Glomerular endothelial cell (primary cell): ENCODE results near the gene WARS2. TPM values are rescaled to one million over a fixed set of nuclear protein-coding genes. Genes with fewer than 3 reads are reported as not detected.
"Not testable (repeated sequence)": the region's sequence is repeated elsewhere in the genome, so short reads cannot be mapped to it uniquely, and the experiment has no call there.

Experiments used
- DNase-seq: peaks from one replicate; pipeline ENCODE4 v3.0.0-alpha.2; 2011; ENCODE audit warnings: low read depth, low spot score; ENCODE audit errors: extremely low read depth
- total RNA-seq: library from RNA; depleted of rRNA; stranded (reverse); fragments of >200 nt; gene quantifications from 2 replicates; pipeline ENCODE4 v1.2.3, GENCODE V29; 2015

The WARS2 gene
- total RNA-seq, 1 donor from 2014 or later: 13.6 TPM

DNA sequence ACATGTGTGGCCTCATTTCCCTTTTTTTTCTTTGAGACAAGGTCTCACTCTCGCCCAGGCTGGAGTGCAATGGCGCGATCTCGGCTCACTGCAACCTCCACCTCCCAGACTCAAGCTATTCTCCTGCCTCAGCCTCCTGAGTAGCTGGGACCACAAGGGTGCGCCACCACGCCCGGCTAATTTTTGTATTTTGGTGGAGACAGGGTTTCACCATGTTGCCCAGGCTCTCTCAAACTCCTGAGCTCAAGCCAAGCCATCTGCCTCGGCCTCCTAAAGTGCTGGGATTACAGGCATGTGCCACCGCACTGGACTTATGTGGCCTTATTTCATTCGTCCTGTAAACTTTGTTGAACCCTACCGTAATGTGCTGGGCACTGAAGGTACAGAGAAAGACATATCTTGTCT lies 569 bp upstream of the WARS2 start:
- no peak for DNase-seq

- DNase-seq: no peak
Observed at GRCh38 chr1:119139857-119140176, 636 bp downstream of the WARS2 start.

DNA sequence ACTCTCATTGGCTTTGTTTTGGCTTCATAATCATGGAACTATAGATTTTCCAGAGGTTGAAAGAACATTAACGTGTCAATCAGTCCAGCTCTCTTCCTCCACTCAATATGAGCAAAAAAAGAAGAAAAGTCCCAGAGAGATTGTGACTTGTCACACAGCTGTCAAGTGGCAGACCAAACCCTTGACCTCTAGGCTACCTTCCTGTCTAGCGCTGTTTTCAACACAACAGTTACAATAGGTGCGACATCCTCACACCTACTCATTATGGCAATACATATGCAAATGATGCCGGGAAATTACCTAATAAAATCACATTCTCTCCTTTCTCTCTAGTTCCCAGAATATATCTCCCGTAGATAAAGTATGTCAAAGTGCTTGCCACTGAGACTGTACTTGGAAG lies 1.1 kb downstream of the WARS2 start:
- no peak for DNase-seq

DNA sequence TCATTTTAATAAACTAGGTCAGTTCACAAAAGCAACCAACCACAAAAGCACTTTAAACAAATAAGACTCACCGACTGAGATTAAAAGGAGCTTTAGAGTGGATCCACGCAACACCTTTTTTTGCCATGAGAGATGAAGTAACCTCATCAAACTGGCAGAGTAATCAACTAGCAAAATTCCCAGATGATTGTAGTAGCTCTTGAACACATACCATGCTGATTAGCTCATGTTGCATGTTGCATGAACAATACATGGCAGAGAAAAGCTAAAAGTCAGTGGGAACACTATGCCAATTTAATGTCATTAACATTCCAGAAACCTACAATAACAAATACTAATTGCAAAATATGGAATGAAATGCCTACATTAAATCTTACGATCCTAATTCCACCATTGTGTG lies 4.1 kb downstream of the WARS2 start:
- no peak for DNase-seq

GRCh38 chr1:119133987-119134386 lies 6.5 kb downstream of the WARS2 start:
- DNase-seq: no peak

DNA sequence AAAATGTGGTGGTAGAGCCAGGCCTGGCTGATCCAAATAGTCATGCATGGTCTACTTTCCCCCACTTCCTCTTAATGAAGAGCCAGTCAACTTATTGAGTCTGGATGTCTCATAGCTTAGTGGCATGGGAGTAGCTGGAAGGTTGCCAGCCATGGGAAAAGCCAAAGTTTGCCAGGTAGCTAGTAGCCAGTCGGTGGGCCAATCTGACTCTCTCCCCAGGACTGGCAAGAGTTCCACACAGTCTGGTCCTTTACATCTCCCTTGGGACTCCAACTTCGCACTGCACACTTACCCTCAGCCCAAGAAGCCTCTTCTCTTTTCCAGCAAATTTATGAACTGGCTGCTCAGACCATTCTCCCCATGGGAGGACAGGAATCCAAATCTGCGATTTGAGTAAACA lies 8.3 kb downstream of the WARS2 start:
- no peak for DNase-seq

- DNase-seq: no peak
Observed at GRCh38 chr1:119125874-119126273, 14.6 kb downstream of the WARS2 start.

- no peak for DNase-seq
Observed at GRCh38 chr1:119124764-119125163, 15.7 kb downstream of the WARS2 start.

DNA sequence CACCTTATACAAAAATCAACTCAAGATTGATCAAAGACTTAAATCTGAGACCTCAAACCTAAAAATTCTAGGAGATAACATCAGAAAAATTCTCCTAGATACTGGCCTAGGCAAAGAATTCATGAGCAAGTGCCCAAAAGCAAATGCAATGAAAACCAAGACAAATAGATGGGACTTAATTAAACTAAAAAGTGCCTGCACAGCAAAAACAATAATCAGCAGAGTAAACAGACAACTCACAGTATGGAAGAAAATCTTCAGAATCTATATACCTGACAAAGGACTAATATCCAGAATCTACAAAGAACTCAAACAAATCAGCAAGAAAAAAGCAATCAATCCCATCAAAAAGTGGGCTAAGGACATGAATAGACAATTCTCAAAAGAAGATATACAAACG lies 18.6 kb downstream of the WARS2 start:
- DNase-seq: not testable (repeated sequence)

GRCh38 chr1:119116725-119117124 lies 23.7 kb downstream of the WARS2 start:
- DNase-seq: no peak

GRCh38 chr1:119115736-119116135 lies 24.7 kb downstream of the WARS2 start:
- no peak for DNase-seq

DNA sequence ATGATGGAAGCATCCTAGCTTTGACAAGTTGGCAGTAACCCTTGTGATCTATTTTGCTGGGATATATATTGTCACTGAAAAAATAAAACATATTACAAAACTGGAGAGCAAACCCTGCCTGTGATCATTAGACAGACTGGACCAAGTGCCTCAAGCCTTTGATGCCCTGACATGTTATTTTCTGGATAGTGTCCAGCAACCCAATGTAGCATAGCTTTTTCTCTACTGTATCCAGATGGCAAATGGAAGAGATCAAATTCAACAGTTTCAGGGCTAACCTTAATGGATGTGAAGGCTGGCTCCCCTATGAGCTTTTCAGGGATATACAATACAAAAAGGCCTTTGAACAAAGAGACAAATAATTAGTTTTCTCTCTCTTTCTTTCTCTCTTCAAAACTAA lies 25.1 kb downstream of the WARS2 start:
- no peak for DNase-seq

DNA sequence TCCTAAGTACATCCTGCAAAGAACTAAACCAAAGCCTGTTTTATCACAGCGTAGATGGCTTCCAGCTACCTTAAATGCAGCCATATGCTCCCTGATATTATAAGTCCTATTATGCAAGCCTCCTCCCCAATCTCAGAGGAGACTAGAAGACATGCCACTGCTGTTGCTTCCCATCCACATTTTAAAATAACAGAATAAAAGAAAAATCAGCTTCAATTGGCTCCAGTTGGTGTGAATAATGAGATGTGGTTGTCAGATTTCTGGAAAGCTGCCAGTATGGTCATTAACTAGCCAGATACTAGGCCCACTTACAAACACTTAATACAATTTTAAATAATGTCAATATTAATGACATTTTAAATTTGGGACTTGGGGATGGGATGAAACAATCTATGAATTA lies 25.7 kb downstream of the WARS2 start:
- DNase-seq: no peak

DNA sequence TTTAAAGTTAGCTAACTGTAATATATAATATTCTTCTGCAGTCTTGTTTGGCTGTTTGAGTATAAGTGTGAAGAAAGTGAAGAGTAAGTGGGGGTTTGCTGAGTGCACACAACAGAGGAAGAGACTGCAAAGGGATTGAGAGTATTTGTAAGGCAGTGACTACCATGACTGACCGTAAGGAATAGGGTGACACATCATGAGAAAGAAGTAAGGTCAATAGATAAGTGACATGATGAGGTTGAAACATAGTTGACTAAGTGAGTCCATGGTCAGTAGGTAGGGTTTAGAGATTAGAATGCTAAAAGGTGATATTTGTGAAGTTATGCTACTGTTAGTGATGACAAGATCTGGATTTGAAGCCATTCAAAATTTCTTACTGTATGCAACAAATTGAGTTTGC lies 27.7 kb downstream of the WARS2 start:
- DNase-seq: no peak

DNA sequence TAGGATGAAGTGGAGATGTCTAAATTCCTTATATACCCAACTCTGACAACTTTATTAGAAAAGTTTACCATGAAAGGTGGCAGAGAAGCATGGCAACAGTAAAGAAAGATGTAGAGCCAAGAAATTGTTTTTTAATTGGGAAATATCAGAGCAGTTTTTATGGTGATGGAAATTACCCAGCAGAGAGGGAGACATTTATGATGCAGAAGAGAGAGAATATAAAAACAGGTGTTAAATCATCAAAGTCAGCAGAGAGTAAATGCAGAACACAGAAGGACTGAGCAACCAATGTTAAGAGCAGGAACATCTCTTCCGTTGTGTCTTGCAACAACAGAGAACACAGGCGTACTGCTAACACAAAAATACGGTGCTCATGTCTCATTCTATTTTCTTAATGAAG lies 28.2 kb downstream of the WARS2 start:
- no peak for DNase-seq

GRCh38 chr1:119108988-119109387 lies 31.5 kb downstream of the WARS2 start:
- no peak for DNase-seq

DNA sequence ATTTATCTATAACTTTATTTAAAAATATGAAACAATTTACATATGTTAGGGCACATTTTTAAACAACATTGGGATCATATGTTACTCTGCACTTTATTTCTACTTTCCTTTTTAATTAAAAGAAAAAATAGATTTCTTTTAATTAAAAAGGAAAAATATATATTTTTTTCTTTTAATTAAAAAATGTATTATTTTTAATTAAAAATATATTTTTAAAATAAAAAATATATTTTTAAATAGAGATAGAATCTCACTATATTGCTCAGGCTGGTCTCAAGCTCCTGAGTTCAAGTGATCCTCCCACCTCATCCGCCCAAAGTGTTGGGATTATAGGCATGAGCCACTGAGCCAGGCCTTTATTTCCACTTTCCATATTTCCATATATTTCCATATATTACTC lies 36.7 kb downstream of the WARS2 start:
- no peak for DNase-seq

- DNase-seq: no peak
Observed at GRCh38 chr1:119102051-119102450, 38.4 kb downstream of the WARS2 start.

GRCh38 chr1:119101563-119101962 lies 38.9 kb downstream of the WARS2 start:
- no peak for DNase-seq

- no peak for DNase-seq
Observed at GRCh38 chr1:119099775-119100174, 40.7 kb downstream of the WARS2 start.

GRCh38 chr1:119097380-119097779 lies 43.1 kb downstream of the WARS2 start:
- no peak for DNase-seq

- DNase-seq: no peak
Observed at GRCh38 chr1:119093721-119094120, 46.7 kb downstream of the WARS2 start.

GRCh38 chr1:119091618-119092017 lies 48.8 kb downstream of the WARS2 start:
- DNase-seq: no peak

DNA sequence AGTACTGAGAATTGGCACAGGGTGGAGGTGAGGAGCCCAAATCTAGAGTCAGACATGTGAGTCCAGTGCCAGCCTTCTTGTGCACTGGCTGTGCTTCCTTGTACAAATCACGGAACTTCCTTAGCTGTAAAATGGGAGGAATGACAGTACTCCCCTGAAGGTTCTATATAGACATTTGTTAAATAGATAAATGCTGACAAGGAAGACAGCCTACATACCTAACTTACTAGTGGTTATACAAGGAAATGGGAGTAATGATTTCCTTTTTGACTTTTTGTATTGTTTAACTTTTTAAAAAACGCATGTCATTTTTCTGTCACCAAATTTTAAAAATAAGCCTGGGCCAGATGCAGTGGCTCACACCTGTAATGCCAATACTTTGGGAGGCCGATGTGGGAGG lies 50.2 kb downstream of the WARS2 start:
- DNase-seq: no peak
